Bronchial epithelial cell (primary cell): ENCODE data around the gene SPON1. TPM values are rescaled to one million over a fixed set of nuclear protein-coding genes. Genes with fewer than 3 reads are reported as not detected.

ENCODE experiments used
- DNase-seq: peaks from one replicate; pipeline ENCODE4 v3.0.0-alpha.2; 2010; ENCODE audit warnings: low read depth
- FAIRE-seq: peaks from 2 replicates; lab custom pipeline; 2011; peaks lifted over from hg19 to GRCh38; lab: Jason Lieb, UNC
- H3K27me3 ChIP-seq: 2 replicates; pipeline ENCODE4 v1.5.1; 2011; ENCODE audit warnings: low read length; ENCODE audit not compliant: control insufficient read depth, insufficient read depth
- H3K36me3 ChIP-seq: 2 replicates; pipeline ENCODE4 v1.5.1; 2011; ENCODE audit warnings: low read length; ENCODE audit not compliant: control insufficient read depth, insufficient read depth
- H3K4me3 ChIP-seq: 2 replicates; pipeline ENCODE4 v1.5.1; 2011; ENCODE audit warnings: mild to moderate bottlenecking, low read depth, low read length, control low read depth
- total RNA-seq: library from RNA; depleted of rRNA; stranded (reverse); fragments of >200 nt; gene quantifications from 2 replicates; pipeline ENCODE4 v1.2.1, GENCODE V29; 2014
- TF ChIP-seq, protein P1 (sequence below): IDR thresholded peaks from 2 replicates; pipeline ENCODE4 v1.5.1; 2011; ENCODE audit warnings: mild to moderate bottlenecking, moderate library complexity, low read length, control low read depth, inconsistent platforms; ENCODE audit not compliant: insufficient read depth, severe bottlenecking

SPON1 gene
- total RNA-seq, 1 donor from 2014 or later = 0.26 TPM

DNA sequence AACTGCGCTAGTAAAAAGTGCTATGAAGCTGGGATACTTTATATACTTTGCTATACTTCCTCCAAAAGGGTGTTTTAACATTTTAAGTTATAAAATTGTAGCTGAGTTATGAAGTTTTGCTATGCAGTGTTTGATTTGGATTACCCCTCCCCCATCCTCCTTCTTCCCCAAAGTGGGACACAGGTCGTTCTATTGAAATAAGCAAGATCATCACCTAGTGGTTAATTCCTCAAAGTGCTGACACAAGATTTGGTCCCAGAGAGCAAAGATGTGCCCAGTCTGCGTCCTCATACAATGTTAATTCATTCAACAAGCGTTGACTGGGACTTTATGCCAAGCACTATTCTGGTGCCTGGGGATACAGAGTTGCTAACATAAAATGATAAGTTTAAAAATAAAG lies 78.5 kb downstream of the SPON1 start:
- no peak overlapping the region for H3K4me3 ChIP-seq
- H3K27me3 ChIP-seq = no peaks in the 10 kb centered on the region
- no peak for FAIRE-seq
- TF ChIP-seq, protein P1, sequence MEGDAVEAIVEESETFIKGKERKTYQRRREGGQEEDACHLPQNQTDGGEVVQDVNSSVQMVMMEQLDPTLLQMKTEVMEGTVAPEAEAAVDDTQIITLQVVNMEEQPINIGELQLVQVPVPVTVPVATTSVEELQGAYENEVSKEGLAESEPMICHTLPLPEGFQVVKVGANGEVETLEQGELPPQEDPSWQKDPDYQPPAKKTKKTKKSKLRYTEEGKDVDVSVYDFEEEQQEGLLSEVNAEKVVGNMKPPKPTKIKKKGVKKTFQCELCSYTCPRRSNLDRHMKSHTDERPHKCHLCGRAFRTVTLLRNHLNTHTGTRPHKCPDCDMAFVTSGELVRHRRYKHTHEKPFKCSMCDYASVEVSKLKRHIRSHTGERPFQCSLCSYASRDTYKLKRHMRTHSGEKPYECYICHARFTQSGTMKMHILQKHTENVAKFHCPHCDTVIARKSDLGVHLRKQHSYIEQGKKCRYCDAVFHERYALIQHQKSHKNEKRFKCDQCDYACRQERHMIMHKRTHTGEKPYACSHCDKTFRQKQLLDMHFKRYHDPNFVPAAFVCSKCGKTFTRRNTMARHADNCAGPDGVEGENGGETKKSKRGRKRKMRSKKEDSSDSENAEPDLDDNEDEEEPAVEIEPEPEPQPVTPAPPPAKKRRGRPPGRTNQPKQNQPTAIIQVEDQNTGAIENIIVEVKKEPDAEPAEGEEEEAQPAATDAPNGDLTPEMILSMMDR = peak; percentile 43
- DNase-seq = peak; percentile 41
- no peaks in the 10 kb centered on the region for H3K36me3 ChIP-seq

DNA sequence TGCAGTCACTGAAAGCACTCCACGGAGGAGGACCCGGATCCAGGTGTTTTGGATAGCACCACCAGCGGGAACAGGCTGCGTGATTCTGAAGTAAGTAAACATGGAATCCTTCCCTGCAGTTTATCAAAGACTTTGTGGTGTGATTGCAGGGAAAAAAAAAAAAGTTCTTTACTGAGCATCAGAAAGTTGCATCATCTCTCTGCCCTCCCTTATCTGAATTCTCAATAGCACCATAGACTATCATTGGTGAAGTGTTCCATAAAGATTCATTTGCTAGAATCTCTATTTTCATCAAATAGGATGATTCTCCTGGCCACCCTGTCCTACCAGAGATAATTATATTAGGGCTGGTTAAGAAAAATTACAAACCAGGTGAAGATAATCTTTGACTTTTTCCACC lies 79.0 kb downstream of the SPON1 start:
- TF ChIP-seq, protein P1 = no peak
- H3K27me3 ChIP-seq = no peaks in the 10 kb centered on the region
- H3K36me3 ChIP-seq = no peaks in the 10 kb centered on the region
- DNase-seq (no peak), FAIRE-seq (no peak)
- H3K4me3 ChIP-seq = no peak overlapping the region

GRCh38 chr11:14042686-14043465 lies 80.4 kb downstream of the SPON1 start:
- H3K36me3 ChIP-seq = no peaks in the 10 kb centered on the region
- FAIRE-seq = no peak
- no peak for DNase-seq
- no peaks in the 10 kb centered on the region for H3K27me3 ChIP-seq
- TF ChIP-seq, protein P1 = no peak
- no peak overlapping the region for H3K4me3 ChIP-seq

- Histone ChIP-seq H3K27me3 (no peaks in the 10 kb centered on the region), H3K4me3 (no peak overlapping the region), H3K36me3 (no peaks in the 10 kb centered on the region)
- TF ChIP-seq, protein P1 = no peak
- FAIRE-seq = no peak
- DNase-seq = no peak
Measured at GRCh38 chr11:14044916-14045315, 82.4 kb downstream of the SPON1 start.

DNA sequence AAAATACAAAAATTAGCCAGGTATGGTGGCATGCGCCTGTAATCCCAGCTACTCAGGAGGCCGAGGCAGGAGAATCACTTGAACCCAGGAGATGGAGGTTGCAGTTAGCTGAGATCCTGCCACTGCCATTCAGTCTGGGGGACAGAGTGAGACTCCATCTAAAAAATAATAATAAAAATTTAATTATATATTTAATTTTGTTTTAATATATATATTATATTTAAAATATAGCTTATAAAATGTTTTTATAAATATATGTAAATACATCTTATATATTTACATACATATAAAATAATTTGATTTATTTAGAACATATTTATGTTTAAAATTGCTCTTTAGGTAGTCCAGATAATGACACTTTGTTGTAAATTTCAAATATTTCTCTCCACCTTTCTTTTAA lies 82.9 kb downstream of the SPON1 start:
- TF ChIP-seq, protein P1 = no peak
- H3K4me3 ChIP-seq = no peak overlapping the region
- FAIRE-seq (no peak), DNase-seq (no peak)
- no peaks in the 10 kb centered on the region for H3K27me3 ChIP-seq
- no peaks in the 10 kb centered on the region for H3K36me3 ChIP-seq
